Thoracic aorta (tissue), 2 donors: ENCODE data around the gene FANCC. TPM values are rescaled to one million over a fixed set of nuclear protein-coding genes. Genes with fewer than 3 reads are reported as not detected.
A peak's percentile ranks its signal among the peaks of the same experiment; 100 is the strongest.

Experiments used
- ATAC-seq: fragments of 150-250 bp; one replicate; pipeline ENCODE4 v1.8.0; 2017; ENCODE audit warnings: low read depth; ENCODE audit not compliant: insufficient number of reproducible peaks, low FRiP score
- DNase-seq: peaks from one replicate; pipeline ENCODE4 v3.0.0-alpha.2; 2020; ENCODE audit warnings: low spot score
- H3K27ac ChIP-seq, 2 donors: fragments of 200-600 bp; sonication (generic); 1 replicate in 1 of 2; 2 replicates in 1 of 2; pipeline ENCODE4 v1.5.1; 2016; ENCODE audit warnings: mild to moderate bottlenecking in 2 of 2, moderate library complexity in 2 of 2
- H3K27me3 ChIP-seq: fragments of 200-600 bp; sonication (generic); replicated peaks from 2 replicates; pipeline ENCODE4 v1.6.0; 2016; ENCODE audit warnings: mild to moderate bottlenecking; ENCODE audit not compliant: insufficient read depth
- H3K36me3 ChIP-seq: fragments of 200-600 bp; sonication (generic); one replicate; pipeline ENCODE4 v1.5.1; 2016
- H3K4me1 ChIP-seq, 2 donors: fragments of 200-600 bp; sonication (generic); 1 replicate in 1 of 2; 2 replicates in 1 of 2; pipeline versions ENCODE4 v1.5.1 to v1.6.0; 2016; ENCODE audit warnings: low read depth in 2 of 2, mild to moderate bottlenecking in 1 of 2; ENCODE audit not compliant: control insufficient read depth in 1 of 2
- H3K4me3 ChIP-seq: fragments of 200-600 bp; sonication (generic); 2 replicates; pipeline ENCODE4 v1.5.1; 2016; ENCODE audit warnings: mild to moderate bottlenecking
- H3K9me3 ChIP-seq: fragments of 200-600 bp; sonication (generic); 2 replicates; pipeline ENCODE4 v1.5.1; 2016
- CTCF ChIP-seq: fragments of 200-600 bp; sonication (generic); IDR thresholded peaks from one replicate; pipeline ENCODE4 v1.5.1; 2019; ENCODE audit warnings: antibody characterized with exemption
- total RNA-seq, 2 donors: library from RNA; depleted of rRNA; stranded (reverse); fragments of >200 nt; gene quantifications; one replicate each; pipeline versions ENCODE4 v1.1.0 to v1.2.3, GENCODE V29; 2016

FANCC gene
- total RNA-seq, 2 donors from 2014 or later: 5.7 to 9.6 TPM

- DNase-seq (no peak), ATAC-seq (no peak)
- no peak overlapping the region for H3K4me3 ChIP-seq
- no peak overlapping the region for H3K27ac ChIP-seq
- H3K36me3 ChIP-seq: no peaks in the 10 kb centered on the region
- no peaks in the 10 kb centered on the region for H3K4me1 ChIP-seq
- H3K27me3 ChIP-seq: no peaks in the 10 kb centered on the region
- H3K9me3 ChIP-seq: no peaks in the 10 kb centered on the region
- no peak for TF ChIP-seq CTCF
Observed at GRCh38 chr9:95171001-95171400, 146.5 kb downstream of the FANCC start.

GRCh38 chr9:95167998-95168397 is 149.5 kb downstream of the FANCC start:
- ATAC-seq (no peak), DNase-seq (no peak)
- no peaks in the 10 kb centered on the region for H3K36me3 ChIP-seq
- no peak overlapping the region for H3K4me3 ChIP-seq
- H3K4me1 ChIP-seq: no peaks in the 10 kb centered on the region
- TF ChIP-seq CTCF: peak; percentile 77
- H3K9me3 ChIP-seq: no peaks in the 10 kb centered on the region
- no peaks in the 10 kb centered on the region for H3K27me3 ChIP-seq
- no peak overlapping the region for H3K27ac ChIP-seq

GRCh38 chr9:95165004-95165403 is 152.5 kb downstream of the FANCC start:
- H3K27ac ChIP-seq: no peak overlapping the region
- no peak for ATAC-seq
- no peak for DNase-seq
- no peaks in the 10 kb centered on the region for H3K9me3 ChIP-seq
- no peak for TF ChIP-seq CTCF
- no peaks in the 10 kb centered on the region for H3K4me1 ChIP-seq
- no peak overlapping the region for H3K4me3 ChIP-seq
- H3K36me3 ChIP-seq: no peaks in the 10 kb centered on the region
- H3K27me3 ChIP-seq: no peaks in the 10 kb centered on the region

GRCh38 chr9:95157481-95158151 is 159.9 kb downstream of the FANCC start:
- Histone ChIP-seq H3K36me3 (no peaks in the 10 kb centered on the region), H3K4me1 (peaks cover 12 to 18% of the 10 kb centered on the region in 2 donors), H3K27me3 (no peaks in the 10 kb centered on the region), H3K9me3 (no peaks in the 10 kb centered on the region), H3K4me3 (peak overlapping the region; percentile 29), H3K27ac (peak overlapping the region in 1 of 2 donors; percentile 24)
- DNase-seq (no peak), ATAC-seq (peak; percentile 66)
- no peak for TF ChIP-seq CTCF

GRCh38 chr9:95156074-95156473 is 161.4 kb downstream of the FANCC start:
- no peaks in the 10 kb centered on the region for H3K36me3 ChIP-seq
- no peaks in the 10 kb centered on the region for H3K27me3 ChIP-seq
- H3K4me3 ChIP-seq: no peak overlapping the region
- peaks cover 12 to 18% of the 10 kb centered on the region in 2 donors for H3K4me1 ChIP-seq
- no peak for DNase-seq
- H3K9me3 ChIP-seq: no peaks in the 10 kb centered on the region
- no peak overlapping the region for H3K27ac ChIP-seq
- TF ChIP-seq CTCF: no peak
- no peak for ATAC-seq
